GM10248 (cell line): ENCODE measurements around the gene CALR.
A peak's percentile ranks its signal among the peaks of the same experiment; 100 is the strongest.
"Not testable (repeated sequence)": the region's sequence is repeated elsewhere in the genome, so short reads cannot be mapped to it uniquely, and the experiment has no call there.

Source experiments
- CTCF ChIA-PET: fragments of 300-600 bp; sonication (Branson Sonifier 250); formaldehyde crosslinking; extraction: SDS; loops from one replicate; lab custom pipeline; 2021; ENCODE audit warnings: antibody characterized with exemption; lab: Yijun Ruan, JAX
- POLR2A ChIA-PET: fragments of 350-650 bp; sonication (Branson Sonifier 250); formaldehyde crosslinking; extraction: SDS; loops from one replicate; lab custom pipeline; 2020; ENCODE audit warnings: antibody characterized with exemption; lab: Yijun Ruan, JAX
- DNase-seq: peaks from one replicate; pipeline ENCODE4 v3.0.0; 2012; ENCODE audit errors: extremely low spot score
- TF ChIP-seq, protein P1 (sequence below): IDR thresholded peaks from 2 replicates; pipeline ENCODE4 v1.5.1; 2012; ENCODE audit warnings: mild to moderate bottlenecking, low read depth; ENCODE audit errors: extremely low read depth, missing control alignments, control extremely low read depth

CALR gene

DNA sequence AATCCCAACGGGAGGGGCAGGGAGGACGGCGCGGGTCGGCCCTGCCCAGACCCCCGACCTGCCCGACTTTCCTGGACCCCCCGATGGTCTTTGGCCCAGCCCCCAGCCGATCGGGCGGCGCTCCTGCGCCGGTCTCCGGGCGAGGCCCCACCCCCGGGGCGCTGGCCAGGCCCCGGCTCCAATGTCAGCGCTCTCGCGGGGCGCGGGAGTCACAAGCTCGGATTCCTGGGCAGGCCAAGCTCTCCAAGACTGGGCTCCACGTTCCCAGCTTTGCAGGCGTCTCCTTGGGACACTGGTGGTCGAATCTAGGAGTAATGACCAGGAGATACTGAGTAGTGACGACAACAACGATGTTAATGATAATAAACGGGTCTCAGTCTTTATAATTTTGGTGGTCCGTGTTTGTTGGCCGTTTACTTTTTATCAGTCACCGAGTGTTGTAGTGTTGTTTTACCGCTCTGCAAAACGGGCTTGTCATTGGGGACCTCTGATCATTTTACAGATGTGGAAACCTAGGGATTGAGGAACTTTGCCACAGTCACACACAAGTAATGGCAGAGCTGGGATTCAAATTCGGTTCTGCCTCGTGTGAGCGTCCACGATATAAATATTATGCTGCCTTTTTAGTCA lies 7.8 kb downstream of the CALR start:
- ChIA-PET POLR2A (interaction anchor here (0.6 to 0.9 kb wide), 2 partner anchors 10 to 25 kb away, joined by 4 to 7 read pairs; partner anchors contain the start of gene GADD45GIP1), CTCF (interaction anchor here (1.4 kb wide), 1 partner anchor 19 kb away, joined by 5 read pairs; no protein-coding TSS in a partner anchor)
- peak; percentile 67 for DNase-seq
- TF ChIP-seq, protein P1, sequence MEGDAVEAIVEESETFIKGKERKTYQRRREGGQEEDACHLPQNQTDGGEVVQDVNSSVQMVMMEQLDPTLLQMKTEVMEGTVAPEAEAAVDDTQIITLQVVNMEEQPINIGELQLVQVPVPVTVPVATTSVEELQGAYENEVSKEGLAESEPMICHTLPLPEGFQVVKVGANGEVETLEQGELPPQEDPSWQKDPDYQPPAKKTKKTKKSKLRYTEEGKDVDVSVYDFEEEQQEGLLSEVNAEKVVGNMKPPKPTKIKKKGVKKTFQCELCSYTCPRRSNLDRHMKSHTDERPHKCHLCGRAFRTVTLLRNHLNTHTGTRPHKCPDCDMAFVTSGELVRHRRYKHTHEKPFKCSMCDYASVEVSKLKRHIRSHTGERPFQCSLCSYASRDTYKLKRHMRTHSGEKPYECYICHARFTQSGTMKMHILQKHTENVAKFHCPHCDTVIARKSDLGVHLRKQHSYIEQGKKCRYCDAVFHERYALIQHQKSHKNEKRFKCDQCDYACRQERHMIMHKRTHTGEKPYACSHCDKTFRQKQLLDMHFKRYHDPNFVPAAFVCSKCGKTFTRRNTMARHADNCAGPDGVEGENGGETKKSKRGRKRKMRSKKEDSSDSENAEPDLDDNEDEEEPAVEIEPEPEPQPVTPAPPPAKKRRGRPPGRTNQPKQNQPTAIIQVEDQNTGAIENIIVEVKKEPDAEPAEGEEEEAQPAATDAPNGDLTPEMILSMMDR = no peak

DNA sequence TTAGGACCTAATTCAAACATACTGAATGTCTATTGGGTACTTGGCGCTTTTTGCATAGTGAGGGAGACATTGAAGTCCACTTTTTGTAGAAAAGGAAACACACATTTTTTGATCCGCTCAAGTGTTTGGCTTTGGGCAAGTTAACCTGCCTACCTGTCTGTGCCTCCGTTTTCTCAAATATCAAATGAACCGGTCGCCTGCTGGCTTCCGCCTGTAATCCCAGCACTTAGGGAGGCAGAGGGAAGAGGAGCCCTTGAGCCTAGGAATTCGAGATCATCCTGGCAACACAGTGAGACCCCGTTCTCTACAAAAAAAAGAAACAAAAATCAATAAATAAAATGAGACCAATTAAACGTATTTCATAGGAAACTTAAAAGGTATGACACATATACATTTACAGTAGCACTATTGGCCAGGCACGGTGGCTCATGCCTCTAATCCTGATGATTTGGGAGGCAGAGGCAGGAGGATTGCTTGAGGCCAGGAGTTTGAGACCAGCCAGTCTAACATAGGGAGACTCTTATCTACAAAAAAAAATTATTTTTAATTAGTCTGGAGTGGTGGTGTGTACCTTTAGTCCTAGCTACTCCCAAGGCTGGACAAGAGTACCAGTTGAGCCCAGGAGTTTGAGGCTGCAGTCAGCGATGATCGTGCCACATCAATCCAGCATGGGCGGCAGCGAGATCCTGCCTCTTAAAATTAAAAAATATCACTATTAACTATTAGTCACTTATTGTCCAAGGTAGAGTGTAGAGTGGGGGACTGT lies 8.5 kb downstream of the CALR start:
- TF ChIP-seq, protein P1 = no peak
- ChIA-PET CTCF (interaction anchor here (1.4 to 1.8 kb wide), 2 partner anchors 19 kb away, joined by 5 to 13 read pairs; no protein-coding TSS in a partner anchor), POLR2A (interaction anchor here (0.6 to 0.9 kb wide), 3 partner anchors 9 to 1626 kb away, joined by 4 to 7 read pairs (median 4); partner anchors contain the start of gene GADD45GIP1)
- no peak for DNase-seq

DNA sequence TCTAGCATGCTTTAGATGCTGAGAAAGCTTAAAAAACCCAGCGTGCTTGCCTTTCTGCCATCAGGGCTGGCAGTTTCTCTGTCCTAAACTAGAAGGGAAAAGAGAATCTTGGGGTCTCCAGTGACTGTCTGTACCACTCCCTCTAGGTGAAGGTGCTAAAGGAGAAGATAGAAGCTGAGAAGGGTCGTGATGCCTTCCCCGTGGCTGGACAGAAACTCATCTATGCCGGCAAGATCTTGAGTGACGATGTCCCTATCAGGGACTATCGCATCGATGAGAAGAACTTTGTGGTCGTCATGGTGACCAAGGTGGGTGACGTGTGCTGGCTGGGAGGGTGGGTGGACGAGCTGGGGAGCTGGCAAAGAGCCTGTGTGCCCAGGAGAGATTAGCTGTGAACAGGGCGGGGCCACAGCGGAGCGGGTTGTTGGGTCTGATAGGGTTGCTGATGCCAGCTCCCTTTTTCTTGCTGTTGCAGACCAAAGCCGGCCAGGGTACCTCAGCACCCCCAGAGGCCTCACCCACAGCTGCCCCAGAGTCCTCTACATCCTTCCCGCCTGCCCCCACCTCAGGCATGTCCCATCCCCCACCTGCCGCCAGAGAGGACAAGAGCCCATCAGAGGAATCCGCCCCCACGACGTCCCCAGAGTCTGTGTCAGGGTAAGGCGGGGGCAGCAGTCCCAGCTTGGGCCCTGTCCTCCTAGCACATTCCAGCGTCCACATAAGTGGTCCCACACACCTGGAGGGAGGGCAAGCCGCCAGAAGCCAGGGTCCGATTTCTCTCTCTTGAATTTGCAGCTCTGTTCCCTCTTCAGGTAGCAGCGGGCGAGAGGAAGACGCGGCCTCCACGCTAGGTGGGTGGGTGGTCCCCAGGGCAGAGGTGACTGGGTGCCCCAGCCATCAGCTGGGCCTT lies 9.5 kb downstream of the CALR start:
- CTCF ChIA-PET = interaction anchor here (1.8 kb wide), 1 partner anchor 18 kb away, joined by 13 read pairs; no protein-coding TSS in a partner anchor
- TF ChIP-seq, protein P1 = no peak
- POLR2A ChIA-PET = interaction anchor here (0.6 to 1.2 kb wide), 2 partner anchors 9 to 1625 kb away, joined by 4 to 5 read pairs; partner anchors contain the start of gene CALR

DNA sequence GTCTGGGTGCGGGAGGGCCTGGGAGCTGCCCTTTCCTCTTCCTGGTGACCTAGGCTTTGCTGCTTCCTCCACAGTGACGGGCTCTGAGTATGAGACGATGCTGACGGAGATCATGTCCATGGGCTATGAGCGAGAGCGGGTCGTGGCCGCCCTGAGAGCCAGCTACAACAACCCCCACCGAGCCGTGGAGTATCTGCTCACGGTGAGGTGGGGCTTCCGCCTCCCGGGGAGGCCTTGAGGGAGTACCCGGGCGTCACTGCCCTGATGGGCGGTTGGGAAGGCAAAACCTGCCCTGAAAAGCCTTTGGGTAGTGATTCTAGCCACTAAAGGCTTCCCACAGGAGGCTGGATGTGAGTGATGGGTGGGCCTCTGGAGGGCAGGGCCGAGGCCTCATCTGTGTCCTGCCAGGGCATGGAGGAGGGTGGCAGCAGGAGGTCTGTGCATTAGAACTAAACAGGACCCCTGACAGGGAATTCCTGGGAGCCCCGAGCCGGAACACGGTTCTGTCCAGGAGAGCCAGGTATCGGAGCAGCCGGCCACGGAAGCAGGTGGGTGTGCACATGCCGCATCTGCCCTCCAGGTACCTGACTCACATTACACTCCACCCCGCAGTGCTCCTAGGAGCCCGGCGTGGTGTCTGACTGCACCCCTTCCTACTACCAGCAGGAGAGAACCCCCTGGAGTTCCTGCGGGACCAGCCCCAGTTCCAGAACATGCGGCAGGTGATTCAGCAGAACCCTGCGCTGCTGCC lies 10.4 kb downstream of the CALR start:
- TF ChIP-seq, protein P1 = no peak
- POLR2A ChIA-PET = interaction anchor here (1.2 kb wide), 1 partner anchor 10 kb away, joined by 5 read pairs; the partner anchor contains the start of gene CALR
- DNase-seq = no peak
- CTCF ChIA-PET = interaction anchor here (1.8 to 2.6 kb wide), 2 partner anchors 17 kb away, joined by 12 to 13 read pairs; no protein-coding TSS in a partner anchor

More for the DNA sequence above, 9.5 kb downstream of the CALR start:
- no peak for DNase-seq

DNA sequence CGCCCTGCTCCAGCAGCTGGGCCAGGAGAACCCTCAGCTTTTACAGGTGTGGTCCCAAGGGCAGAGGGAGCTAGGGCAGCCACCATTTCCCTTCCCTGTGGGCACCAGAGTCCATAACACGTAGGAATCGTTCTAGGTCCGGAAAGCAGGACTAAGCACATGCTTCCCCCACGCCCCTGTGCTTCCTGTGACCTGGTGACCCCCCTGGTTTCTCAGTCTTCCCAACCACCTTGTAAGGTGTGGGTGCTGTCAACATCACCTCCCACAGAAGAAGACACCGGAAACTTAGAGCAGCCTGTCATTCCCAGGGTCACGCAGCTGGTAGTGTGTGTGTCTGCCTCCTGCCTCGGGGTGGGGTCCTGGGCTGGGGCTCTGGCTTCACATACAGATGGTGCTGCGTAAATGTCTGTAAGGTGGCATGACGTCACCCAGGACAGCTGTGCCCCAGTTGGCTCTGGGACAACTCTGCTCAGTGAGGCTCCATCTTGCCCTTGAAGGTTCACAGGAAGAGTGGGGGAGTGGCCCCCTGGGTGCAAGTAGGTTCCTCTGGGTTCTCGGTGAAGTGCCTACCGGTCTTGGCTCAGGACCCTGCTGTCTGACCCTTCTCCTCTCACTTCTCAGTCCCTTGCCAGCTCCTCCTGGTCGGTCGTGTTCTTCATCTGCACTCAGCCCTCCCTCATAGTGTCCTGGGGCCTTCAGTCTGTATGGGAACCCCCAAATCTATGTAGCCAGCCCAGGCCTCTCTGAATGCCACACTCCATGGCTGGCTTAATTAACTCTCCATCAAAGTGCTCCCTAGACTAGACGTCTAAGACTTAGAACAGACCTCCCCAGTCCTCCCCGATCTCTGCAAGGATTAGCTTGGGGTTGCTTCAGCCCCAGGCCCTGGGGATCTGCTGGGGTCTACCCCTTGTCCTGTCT lies 11.2 kb downstream of the CALR start:
- CTCF ChIA-PET = interaction anchor here (1.8 to 2.6 kb wide), 2 partner anchors 16 to 112 kb away, joined by 3 to 12 read pairs; no protein-coding TSS in a partner anchor
- DNase-seq = no peak
- POLR2A ChIA-PET = interaction anchor here (0.6 kb wide), 1 partner anchor 79 kb away, joined by 3 read pairs; no protein-coding TSS in a partner anchor
- TF ChIP-seq, protein P1 = no peak

DNA sequence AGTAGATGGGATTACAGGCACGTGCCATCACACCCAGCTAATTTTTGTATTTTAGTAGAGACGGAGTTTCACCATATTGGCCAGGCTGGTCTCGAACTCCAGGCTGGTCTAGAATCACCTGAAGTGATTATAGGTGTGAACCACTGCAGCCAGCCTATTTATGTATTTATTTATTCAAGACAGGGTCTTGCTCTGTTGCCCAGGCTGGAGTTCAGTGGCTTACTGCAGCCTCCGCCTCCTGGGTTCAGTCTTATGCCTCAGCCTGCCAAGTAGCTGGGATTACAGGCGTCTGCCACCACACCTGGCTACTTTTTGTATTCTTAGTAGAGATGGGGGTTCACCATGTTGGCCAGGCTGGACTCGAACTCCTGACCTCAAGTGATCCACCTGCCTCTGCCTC lies 13.6 kb downstream of the CALR start:
- CTCF ChIA-PET = interaction anchor here (2.0 to 6.7 kb wide), 2 partner anchors 13 to 25 kb away, joined by 5 to 56 read pairs; no protein-coding TSS in a partner anchor
- DNase-seq = not testable (repeated sequence)
- POLR2A ChIA-PET = interaction anchor here (1.5 kb wide), 1 partner anchor 14 kb away, joined by 4 read pairs; no protein-coding TSS in a partner anchor
